ENCODE data around the gene RNPS1. TPM values are rescaled to one million over a fixed set of nuclear protein-coding genes. Genes with fewer than 3 reads are reported as not detected.

RNPS1 gene
- total and polyA plus RNA-seq, 2 donors (not counting 1 experiment from before 2014, with no cell fraction given): 209 to 265 TPM

GRCh38 chr16:2299915-2300192 lies 31.9 kb upstream of the RNPS1 start:
- Mint-ChIP-seq H3K9me3 (ENCODE audit: insufficient read depth) (no peaks in the 10 kb centered on the region), H3K4me3 (no peak overlapping the region), H3K27ac (no peak overlapping the region), H3K27me3 (no peaks in the 10 kb centered on the region), H3K4me1 (no peaks in the 10 kb centered on the region)
- no peaks in the 10 kb centered on the region for H3K27me3 ChIP-seq (replicated peaks in 1 of 4; ENCODE audit: control extremely low read depth in 1 of 4, control insufficient read depth in 3 of 4, insufficient read depth in 4 of 4, low read length in 3 of 4)
- H3K4me1 ChIP-seq (ENCODE audit: control insufficient read depth in 2 of 2, insufficient read depth in 2 of 2, low read length in 2 of 2): no peaks in the 10 kb centered on the region
- H3K4me3 ChIP-seq (ENCODE audit: control extremely low read depth in 1 of 5, extremely low read depth in 1 of 5, insufficient read depth in 1 of 5, low read depth in 2 of 5, low read length in 4 of 5): no peak overlapping the region
- POLR2A ChIA-PET: no interaction called here
- no peak overlapping the region for H3K4me2 ChIP-seq (replicated peaks; ENCODE audit: low read depth, low read length, poor library complexity, severe bottlenecking)
- H3K9ac ChIP-seq (ENCODE audit: low read length): no peak overlapping the region
- no peaks in the 10 kb centered on the region for H4K20me1 ChIP-seq (ENCODE audit: control insufficient read depth, insufficient read depth, low read length, poor library complexity, severe bottlenecking)
- H3K36me3 ChIP-seq (replicated peaks in 1 of 2; ENCODE audit: control extremely low read depth in 1 of 2, control insufficient read depth in 1 of 2, extremely low read depth in 1 of 2, insufficient read depth in 2 of 2, low read length in 1 of 2): no peaks in the 10 kb centered on the region
- CTCF ChIA-PET: no interaction called here
- no peak for DNase-seq
- H3K79me2 ChIP-seq (ENCODE audit: control insufficient read depth, insufficient read depth, low read length): no peaks in the 10 kb centered on the region
- ATAC-seq (ENCODE audit: low read depth): no peak
- H3K27ac ChIP-seq (ENCODE audit: low read length in 2 of 2): no peak overlapping the region
- no peaks in the 10 kb centered on the region for H3K9me3 ChIP-seq (ENCODE audit: control extremely low read depth in 1 of 3, control insufficient read depth in 2 of 3, insufficient read depth in 1 of 3, low read length in 2 of 3)
- intact Hi-C loops (cut with micrococcal nuclease): no loop called here
- H2AFZ ChIP-seq (ENCODE audit: insufficient read depth, low read depth, low read length, poor library complexity, severe bottlenecking): no peak overlapping the region
- TF ChIP-seq, protein P1, sequence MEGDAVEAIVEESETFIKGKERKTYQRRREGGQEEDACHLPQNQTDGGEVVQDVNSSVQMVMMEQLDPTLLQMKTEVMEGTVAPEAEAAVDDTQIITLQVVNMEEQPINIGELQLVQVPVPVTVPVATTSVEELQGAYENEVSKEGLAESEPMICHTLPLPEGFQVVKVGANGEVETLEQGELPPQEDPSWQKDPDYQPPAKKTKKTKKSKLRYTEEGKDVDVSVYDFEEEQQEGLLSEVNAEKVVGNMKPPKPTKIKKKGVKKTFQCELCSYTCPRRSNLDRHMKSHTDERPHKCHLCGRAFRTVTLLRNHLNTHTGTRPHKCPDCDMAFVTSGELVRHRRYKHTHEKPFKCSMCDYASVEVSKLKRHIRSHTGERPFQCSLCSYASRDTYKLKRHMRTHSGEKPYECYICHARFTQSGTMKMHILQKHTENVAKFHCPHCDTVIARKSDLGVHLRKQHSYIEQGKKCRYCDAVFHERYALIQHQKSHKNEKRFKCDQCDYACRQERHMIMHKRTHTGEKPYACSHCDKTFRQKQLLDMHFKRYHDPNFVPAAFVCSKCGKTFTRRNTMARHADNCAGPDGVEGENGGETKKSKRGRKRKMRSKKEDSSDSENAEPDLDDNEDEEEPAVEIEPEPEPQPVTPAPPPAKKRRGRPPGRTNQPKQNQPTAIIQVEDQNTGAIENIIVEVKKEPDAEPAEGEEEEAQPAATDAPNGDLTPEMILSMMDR (IDR thresholded peaks at IDR 0.05): no peak
- TF ChIP-seq EZH2 (IDR thresholded peaks at IDR 0.05; ENCODE audit: borderline replicate concordance, insufficient read depth, low read depth, low read length, poor library complexity, severe bottlenecking): no peak
- WGBS (ENCODE audit: insufficient coverage): 81% methylated on average over 4 of the region's 10 CpGs

DNA sequence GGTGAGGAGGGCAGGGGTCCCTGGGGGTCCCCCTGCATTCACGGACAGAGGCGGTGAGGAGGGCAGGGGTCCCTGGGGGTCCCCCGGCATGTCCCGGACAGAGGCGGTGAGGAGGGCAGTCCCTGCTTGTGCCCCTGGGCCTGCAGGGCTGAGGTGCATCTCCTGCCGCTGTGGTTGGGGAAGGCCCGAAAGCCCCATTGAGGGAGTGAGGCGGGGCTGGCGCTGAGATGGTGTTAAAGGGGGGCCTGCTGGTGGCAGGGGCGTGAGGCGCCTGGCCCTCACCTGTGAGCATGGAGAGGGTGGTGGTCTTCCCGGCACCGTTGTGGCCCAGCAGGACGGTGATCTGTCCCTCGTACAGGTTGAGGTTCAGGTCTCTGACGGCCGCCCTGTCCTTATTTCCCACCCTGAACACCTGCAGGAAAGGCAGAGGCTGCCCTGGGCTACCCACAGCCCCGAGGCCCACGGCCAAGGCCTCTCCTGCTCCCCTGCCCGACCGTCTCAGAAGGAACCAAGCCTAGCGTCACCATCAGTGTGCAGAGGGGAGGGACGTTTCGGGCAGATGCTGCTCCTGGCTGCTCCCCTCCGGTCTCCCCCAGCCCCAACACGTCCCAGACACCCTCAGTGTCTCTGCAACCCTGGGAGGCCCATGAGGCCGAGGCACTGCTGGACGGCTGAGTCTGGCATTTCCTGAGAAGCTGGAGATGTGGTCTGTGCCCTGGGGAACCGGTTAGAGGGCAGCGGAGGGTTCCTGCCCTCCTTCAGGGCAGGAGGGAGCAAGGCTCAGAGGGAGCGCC lies 31.4 kb upstream of the RNPS1 start:
- no peak overlapping the region for H2AFZ ChIP-seq (ENCODE audit: insufficient read depth, low read depth, low read length, poor library complexity, severe bottlenecking)
- ChIA-PET POLR2A (no interaction called here), CTCF (no interaction called here)
- H3K4me1 ChIP-seq (ENCODE audit: control insufficient read depth in 2 of 2, insufficient read depth in 2 of 2, low read length in 2 of 2): no peaks in the 10 kb centered on the region
- ATAC-seq (ENCODE audit: low read depth) (no peak), DNase-seq (no peak)
- TF ChIP-seq, protein P1 (IDR thresholded peaks at IDR 0.05): no peak
- no peak for TF ChIP-seq EZH2 (IDR thresholded peaks at IDR 0.05; ENCODE audit: borderline replicate concordance, insufficient read depth, low read depth, low read length, poor library complexity, severe bottlenecking)
- WGBS (ENCODE audit: insufficient coverage): 91% methylated on average over 27 of the region's 31 CpGs
- H3K36me3 ChIP-seq (replicated peaks in 1 of 2; ENCODE audit: control extremely low read depth in 1 of 2, control insufficient read depth in 1 of 2, extremely low read depth in 1 of 2, insufficient read depth in 2 of 2, low read length in 1 of 2): no peaks in the 10 kb centered on the region
- no peaks in the 10 kb centered on the region for H3K9me3 Mint-ChIP-seq (ENCODE audit: insufficient read depth)
- no peaks in the 10 kb centered on the region for H4K20me1 ChIP-seq (ENCODE audit: control insufficient read depth, insufficient read depth, low read length, poor library complexity, severe bottlenecking)
- no peaks in the 10 kb centered on the region for H3K4me1 Mint-ChIP-seq
- no peaks in the 10 kb centered on the region for H3K79me2 ChIP-seq (ENCODE audit: control insufficient read depth, insufficient read depth, low read length)
- intact Hi-C loops (cut with micrococcal nuclease): no loop called here
- no peak overlapping the region for H3K4me3 ChIP-seq (ENCODE audit: control extremely low read depth in 1 of 5, extremely low read depth in 1 of 5, insufficient read depth in 1 of 5, low read depth in 2 of 5, low read length in 4 of 5)
- no peak overlapping the region for H3K27ac Mint-ChIP-seq
- no peaks in the 10 kb centered on the region for H3K27me3 ChIP-seq (replicated peaks in 1 of 4; ENCODE audit: control extremely low read depth in 1 of 4, control insufficient read depth in 3 of 4, insufficient read depth in 4 of 4, low read length in 3 of 4)
- no peak overlapping the region for H3K27ac ChIP-seq (ENCODE audit: low read length in 2 of 2)
- no peaks in the 10 kb centered on the region for H3K9me3 ChIP-seq (ENCODE audit: control extremely low read depth in 1 of 3, control insufficient read depth in 2 of 3, insufficient read depth in 1 of 3, low read length in 2 of 3)
- no peak overlapping the region for H3K4me3 Mint-ChIP-seq
- H3K4me2 ChIP-seq (replicated peaks; ENCODE audit: low read depth, low read length, poor library complexity, severe bottlenecking): no peak overlapping the region
- no peaks in the 10 kb centered on the region for H3K27me3 Mint-ChIP-seq
- no peak overlapping the region for H3K9ac ChIP-seq (ENCODE audit: low read length)

Measured in B cell (primary cell).